HG03575 (cell line): ENCODE data around the gene BRD3.
"Not testable (repeated sequence)": the region's sequence is repeated elsewhere in the genome, so short reads cannot be mapped to it uniquely, and the experiment has no call there.

Experiments
- ATAC-seq: cut with Tn5 transposase; IDR thresholded peaks from one replicate; pipeline ENCODE4 v1.9.1; 2021; ENCODE audit not compliant: unreplicated experiment, insufficient number of reproducible peaks, low FRiP score; ENCODE audit errors: extremely low read depth

Gene BRD3

DNA sequence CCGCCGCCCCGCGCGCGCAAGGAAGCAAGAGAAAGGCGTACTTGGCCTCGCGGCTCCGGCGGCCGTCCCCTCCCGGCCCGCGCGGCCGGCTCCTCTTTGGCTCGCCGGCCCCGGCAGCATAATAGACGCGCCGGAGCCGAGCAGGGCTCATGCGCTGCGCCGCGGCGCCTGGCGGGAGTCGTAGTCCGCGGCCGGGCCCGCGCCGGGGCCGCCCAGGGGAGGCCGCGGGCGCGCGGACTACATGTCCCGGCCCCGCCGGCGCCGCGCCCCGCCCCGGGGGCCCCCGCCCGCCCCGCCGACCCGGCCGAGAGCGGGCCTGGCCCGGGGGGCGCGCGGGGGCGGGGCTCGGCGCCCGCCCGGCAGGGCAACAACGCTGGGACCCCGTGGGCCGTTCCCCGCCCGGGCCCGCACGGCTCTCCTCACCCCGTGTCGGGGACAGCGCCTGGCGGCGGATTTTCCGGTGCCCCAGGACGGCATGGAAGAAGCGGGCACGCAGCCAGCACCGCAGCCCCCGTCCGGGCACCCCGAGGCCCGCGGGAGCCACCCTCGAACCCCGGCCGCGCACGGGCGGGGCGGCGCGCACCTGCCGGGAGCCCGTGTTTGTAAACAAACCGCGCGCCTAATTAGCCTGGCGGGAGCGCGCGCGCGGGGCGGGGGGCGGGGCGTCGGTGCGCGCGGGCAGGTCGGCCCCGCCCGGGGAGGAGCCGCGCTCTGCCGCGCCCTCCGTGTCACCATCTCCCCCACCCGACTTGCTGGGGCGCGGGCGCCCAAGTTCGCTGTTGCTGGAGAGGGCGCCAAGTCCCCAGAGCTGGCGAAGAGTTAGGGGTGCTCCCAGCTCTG lies at the start of gene BRD3:
Gene BRD3, minus strand, starts transcription at position 123 of the 840 bp plus-strand sequence. CDS start 14,549 bp downstream, outside the sequence.
- ATAC-seq, result no peak

DNA sequence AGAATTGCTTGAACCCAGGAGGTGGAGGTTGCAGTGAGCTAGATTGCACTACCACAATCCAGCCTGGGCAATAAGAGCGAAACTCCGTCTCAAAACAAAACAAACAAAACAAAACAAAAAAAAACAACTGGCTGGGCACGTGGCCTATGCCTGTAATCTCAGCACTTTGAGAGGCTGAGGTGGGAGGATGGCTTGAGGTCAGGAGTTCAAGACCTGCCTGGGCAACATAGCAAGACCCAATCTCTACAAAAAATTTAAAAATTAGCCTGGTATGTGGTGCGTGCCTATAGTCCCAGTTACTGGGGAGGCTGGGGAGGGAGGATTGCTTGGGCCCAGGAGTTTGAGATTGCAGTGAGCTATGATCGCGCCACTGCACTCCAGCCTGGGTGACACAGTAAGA lies 44.7 kb upstream of the BRD3 start:
- no peak for ATAC-seq

DNA sequence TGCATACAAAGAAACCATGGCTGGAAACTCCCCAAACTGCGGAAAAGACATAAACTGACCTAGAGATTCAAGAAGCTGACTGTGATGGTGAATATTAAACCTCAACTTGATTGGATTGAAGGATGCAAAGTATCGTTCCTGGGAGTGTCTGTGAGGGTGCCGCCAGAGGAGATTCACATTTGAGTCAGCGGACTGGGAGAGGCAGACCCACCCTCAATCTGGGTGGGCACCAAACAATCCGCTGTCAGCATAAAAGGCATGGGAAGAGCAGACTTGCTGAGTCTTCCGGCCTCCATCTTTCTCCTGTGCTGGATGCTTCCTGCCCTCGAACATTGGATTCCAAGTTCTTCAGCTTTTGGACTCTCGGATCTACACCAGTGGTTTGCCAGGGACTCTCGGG lies 43.2 kb upstream of the BRD3 start:
- ATAC-seq, result no peak

DNA sequence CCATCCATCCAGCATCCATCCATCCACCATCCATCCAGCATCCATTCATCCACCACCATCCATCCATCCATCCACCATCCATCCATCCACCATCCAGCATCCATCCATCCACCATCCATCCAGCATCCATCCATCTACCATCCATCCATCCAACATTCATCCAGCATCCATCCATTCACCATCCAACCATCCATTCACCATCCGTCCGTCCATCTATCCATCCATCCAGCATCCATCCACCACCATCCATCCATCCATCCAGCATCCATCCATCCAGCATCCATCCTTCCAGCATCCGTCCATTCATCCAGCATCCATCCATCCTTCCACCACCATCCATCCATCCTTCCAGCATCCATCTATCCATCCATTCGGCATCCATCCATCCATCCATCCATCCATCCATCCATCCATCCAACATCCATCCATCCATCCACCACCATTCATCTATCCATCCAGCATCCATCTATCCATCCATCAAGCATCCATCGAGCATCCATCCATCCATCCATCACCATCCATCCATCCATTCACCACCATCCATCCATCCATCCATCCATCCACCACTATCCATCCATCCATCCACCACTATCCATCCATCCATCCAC lies 35.7 kb upstream of the BRD3 start:
- ATAC-seq, result no peak

DNA sequence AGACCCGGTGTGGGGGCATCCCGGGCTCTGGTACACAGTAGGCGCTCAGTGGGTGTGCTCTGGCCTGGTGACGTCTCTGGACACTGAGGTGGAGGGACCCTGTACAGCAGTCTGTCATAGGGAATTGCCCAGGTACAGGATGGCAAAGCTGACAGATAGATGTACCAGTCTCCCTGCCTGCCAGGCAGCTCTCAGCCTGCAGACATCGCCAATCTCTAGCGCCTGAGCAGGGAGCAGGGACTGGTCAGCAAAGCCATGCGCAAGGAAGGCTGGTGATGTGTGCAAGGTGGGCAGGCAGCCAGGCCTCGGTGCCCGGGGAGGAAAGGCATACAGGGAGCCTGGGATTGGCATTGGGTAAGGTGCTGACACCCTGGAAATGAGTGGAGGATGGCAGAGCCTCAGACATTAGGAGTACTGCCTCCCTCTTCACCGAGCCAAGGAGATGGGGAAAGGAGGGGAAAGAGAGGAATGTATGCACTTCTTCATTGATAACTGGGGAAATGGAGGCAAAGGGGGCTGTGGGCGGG lies 33.9 kb upstream of the BRD3 start:
- no peak for ATAC-seq

DNA sequence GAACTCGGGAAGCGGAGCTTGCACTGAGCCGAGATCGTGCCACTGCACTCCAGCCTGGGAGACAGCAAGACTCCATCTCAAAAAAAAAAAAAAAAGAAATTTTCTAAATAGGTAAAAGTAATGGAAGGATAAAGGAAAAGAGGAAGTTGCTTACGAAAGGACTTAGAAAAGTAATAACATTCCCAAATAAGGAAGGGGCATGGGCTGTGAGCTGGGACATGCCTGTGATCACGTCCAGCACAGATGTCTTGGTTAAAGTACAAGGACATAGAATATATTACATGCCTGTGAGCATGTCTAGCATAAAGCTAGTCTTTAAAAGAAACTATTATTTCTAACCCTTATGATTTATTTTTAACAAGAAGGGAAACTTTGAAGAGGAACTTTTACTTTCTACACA lies 33.3 kb upstream of the BRD3 start:
- not testable (repeated sequence) for ATAC-seq

DNA sequence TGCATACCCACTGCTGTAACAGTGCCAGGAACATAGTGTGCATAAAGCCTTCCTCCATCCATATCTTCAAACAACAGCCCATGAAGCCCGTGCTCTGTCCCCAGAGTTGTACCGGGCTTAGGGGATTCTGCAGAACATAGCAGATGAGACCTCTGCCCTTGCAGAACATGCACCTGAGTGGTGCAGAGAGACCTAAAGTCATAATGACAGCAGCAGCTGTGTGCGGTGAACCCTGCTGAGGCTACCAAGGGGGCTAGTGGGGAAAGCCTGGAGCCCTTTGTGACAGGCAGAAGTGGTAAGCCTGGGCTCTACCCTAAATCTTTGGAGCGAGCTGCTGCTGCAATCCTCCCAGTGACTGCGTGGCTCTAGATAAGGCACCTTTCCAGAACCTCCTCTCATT lies 32.2 kb upstream of the BRD3 start:
- no peak for ATAC-seq

DNA sequence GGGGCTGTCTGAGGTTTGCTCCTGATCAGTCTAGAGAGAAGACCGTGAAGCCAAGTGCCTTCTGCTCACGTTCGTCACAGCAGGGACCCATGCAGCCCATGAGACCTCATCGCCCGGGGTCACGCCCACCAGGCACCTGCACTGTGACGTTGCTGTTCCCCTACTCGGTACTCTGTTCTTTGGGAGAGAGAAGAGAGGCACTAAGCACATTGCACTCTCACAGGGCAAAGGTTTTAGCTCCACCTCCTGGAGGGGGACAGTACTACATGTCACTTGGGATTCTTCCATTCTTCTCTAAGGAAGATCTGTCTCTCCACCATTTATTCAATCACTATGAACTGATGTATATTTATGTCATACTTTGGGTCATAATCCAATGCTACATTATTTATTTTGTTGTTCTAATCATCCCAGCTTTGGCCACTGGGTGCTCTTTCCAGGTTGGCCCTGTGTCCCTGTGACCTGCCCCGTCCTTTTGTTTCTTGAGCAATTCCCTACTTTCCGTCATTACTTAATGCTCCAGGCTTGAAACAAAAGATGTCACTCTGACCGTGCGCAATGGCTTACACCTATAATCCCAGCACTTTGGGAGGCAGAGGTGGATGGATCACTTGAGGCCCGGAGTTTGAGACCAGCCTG lies 31.4 kb upstream of the BRD3 start:
- no peak for ATAC-seq

DNA sequence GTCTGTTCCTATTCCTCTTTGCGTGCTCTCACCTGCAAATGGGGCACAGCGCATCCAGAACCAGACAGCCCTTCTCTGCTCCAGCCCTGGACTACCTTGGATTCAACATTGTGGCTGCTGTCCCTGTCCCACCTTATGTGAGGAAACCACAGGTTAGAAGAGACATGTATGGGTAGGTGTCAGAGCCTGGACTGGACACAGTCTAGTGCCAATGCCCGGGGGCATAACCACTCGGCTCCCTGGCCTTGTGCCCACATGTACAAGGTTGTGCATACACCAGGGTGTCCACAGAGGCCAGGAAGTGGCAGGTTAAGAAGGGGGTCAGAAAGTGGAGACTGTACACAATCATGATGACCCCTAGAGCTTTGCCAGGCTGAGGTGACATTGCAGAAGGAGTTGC lies 22.1 kb upstream of the BRD3 start:
- ATAC-seq, result no peak

DNA sequence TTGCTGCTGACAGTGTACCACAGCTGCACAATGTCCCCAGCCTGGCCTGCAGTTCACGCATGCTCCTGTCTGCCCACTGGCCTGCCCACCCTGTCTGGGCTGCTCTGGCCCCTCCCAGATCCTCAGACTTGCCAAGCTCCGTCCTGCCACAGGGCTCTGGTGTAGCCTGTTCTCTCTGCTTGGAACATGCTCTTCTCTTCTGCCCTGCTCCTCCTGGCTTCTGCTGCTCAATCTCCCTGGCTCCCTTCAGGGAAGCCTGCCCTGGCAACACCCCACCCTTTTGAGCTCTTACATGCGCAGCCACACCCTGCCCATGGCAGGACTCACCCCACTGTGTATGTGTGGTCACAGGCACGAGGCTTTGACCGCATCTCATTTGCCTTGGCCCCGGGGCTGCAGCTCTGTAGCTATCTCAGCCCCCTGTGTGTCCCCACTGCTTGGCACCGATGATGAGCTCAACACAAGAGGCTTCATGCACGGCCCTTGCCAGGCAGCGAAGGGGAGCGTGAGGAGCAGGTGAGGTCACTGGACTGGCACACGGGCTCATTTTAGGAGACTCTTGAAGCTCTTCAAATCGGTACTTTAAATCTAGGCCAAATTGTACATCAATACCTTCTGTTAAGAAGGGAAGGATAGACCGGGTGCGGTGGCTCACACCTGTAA lies 20.4 kb upstream of the BRD3 start:
- ATAC-seq, result no peak

DNA sequence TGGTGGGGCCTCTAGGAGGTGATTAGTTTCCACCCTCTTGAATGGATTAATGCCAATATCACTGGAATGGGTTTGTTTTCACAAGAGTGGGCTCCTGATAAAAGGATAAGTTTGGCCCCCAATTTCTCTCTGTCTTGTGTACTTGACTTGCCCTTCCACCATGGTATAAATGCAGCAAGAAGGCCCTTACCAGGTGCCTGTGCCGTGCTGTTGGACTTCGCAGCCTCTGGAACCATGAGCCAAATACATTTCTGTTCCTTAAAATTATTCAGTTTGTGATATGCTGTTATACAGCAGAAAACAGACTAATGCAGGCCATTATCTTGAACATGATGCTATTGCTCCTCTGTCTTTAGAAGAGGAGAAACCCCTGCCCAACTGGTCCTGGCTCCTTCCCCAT lies 17.8 kb upstream of the BRD3 start:
- no peak for ATAC-seq

DNA sequence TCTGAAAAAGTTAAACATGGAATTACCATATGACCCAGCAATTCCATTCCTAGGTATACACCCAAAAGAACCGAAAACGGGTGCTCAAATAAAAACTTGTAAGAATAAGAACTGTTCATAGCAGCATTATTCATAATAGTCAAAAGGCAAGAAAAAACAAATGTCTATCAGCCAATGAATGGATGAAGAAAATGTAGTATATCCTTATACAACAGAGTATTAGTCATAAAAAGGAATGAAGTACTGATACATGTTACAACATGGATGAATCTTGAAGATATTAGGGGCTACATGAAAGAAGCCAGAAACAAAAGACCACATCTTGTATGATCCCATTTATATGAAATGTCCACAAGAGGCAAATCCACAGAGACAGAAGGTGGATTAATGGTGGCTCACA lies 15.6 kb upstream of the BRD3 start:
- no peak for ATAC-seq

DNA sequence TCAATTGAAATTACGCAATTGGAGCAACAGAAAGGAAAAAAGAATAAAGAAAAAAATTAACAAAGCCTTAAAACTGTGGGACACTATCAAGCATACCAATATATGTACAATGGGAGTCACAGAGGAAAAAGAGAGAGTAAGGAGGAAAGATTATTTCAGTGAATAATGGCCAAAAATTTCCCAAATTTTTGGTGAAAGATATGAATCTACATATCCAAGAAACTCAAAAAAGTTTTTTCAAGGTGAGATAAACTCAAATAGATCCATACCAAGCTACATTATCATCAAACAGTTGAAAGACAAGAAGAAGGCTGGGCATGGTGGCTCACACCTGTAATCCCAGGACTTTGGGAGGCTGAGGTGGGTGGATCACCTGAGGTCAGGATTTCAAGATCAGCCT lies 8.8 kb upstream of the BRD3 start:
- ATAC-seq, result no peak

DNA sequence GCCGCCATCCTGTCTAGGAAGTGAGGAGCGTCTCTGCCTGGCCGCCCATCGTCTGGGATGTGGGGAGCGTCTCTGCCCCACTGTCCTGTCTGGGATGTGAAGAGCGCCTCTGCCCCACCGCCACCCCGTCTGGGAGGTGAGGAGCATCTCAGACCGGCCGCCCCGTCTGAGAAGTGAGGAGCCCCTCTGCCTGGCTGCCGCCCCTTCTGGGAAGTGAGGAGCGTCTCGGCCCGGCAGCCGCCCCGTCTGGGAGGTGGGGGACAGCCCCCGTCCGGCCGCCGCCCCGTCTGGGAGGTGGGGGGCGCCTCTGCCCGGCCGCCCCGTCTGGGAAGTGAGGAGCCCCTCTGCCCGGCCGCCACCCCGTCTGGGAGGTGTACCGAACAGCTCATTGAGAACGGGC lies 7.9 kb upstream of the BRD3 start:
- not testable (repeated sequence) for ATAC-seq

DNA sequence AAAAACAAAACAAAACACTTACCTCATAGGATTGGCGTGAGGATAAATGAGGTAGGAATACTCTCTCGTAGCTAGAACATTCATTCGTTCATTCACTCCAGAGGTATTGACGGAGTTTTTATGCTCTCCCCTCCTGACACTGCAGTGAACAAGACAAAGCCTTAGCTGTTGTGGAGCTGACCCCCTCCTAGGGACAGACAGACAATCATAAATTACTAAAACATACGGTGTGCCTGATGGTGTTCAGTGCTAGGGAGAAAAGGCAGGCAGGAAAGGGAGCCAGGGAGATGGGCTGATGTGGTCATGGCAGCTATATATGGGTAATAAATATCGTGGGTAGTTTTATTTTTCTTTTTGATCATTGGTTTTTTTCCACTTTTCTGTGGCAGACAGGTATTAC lies 5.7 kb upstream of the BRD3 start:
- no peak for ATAC-seq

DNA sequence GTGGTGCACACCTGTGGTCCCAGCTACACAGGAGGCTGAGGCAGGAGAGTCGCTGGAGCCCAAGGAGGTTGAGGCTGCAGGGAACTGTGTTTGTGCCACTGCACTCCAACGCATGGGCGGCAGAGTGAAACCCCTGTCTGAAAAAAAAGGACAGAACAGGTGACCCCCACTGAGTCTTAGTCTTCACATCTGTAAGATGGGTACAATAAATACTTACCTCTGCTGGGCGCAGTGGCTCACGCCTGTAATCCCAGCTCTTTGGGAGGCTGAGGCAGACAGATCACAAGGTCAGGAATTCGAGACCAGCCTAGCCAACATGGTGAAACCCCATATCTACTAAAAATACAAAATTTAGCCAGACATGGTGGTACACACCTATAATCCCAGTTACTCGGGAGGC lies 4.9 kb upstream of the BRD3 start:
- ATAC-seq, result not testable (repeated sequence)

DNA sequence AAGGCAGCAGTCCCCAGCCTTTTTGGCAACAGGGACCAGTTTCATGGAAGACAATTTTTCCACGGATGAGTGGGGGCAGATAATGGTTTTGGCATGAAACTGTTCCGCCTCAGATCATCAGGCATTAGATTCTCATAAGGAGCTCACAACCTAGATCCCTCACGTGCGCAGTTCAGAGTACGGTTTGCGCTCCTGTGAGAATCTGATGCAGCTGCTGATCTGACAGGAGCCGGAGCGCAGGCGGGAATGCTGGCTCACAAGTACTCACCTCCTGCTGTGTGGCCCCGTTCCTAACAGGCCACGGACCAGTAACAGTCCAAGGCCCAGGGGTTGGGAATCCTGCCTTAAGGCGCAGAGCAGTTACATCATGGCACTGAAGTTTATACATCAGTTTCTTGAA lies 3.3 kb upstream of the BRD3 start:
- ATAC-seq, result no peak

DNA sequence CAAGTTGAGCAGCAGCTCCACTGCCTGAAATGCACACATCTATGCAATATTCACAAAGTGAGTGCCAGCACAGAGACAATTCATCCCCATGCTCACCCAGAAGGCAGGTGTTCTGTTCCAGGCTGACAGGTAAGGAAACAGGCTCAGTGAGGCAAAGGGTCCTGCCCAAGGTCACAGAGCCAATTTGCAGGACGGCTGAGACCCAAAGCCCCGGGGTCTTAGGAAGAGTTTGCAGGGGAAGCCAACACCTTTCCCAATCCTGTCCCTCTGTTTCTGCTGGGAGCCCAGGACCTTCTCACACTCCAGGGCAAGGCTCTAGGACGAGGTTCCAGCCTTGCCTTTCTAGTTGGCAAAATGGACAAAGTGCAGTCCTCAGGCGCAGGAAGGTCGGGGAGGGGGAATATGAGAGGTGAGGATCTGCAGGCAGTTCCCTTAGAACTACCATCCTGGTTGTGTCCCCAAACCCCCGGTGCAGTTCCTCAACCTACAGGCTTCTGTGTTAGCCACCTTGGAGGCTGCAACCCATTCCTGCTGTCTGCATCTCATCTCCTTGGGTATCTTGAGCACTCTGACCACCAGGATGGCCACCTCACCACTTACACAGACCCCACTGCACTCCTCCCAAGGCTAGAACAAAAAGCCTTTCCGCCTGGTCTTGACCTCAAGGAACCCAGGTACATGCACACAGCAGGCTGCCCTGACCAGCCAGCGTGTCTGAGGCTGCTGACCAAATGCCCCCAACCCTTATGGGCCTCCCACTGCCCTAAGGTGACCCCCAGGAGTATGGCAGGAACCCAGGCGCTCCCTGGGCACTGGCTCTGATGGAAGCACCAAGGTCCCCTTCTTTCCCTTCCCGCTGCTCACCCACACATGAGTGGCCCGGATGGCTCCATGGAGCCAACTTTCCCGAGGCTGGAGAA lies 1.9 kb upstream of the BRD3 start:
- ATAC-seq, result no peak
